HepG2 (cell line): ENCODE data around the gene JAK2.
"Not testable (repeated sequence)": the region's sequence is repeated elsewhere in the genome, so short reads cannot be mapped to it uniquely, and the experiment has no call there.

ENCODE experiments used
- POLR2A ChIP-seq, 2 experiments: IDR thresholded peaks; 2 replicates each; pipeline ENCODE4 v1.6.1; 2011; ENCODE audit warnings: low read depth in 2 of 2, low read length in 2 of 2, mild to moderate bottlenecking in 1 of 2, moderate library complexity in 1 of 2; ENCODE audit not compliant: insufficient read depth in 1 of 2
- ZNF33B ChIP-seq: sonication (generic); formaldehyde crosslinking; IDR thresholded peaks from 2 replicates; pipeline ENCODE4 v1.5.1; 2020; ENCODE audit warnings: mild to moderate bottlenecking, missing genetic modification reagents
- ZNF354B ChIP-seq: sonication (generic); formaldehyde crosslinking; IDR thresholded peaks from 2 replicates; pipeline ENCODE4 v1.8.0; 2022; ENCODE audit warnings: mild to moderate bottlenecking, missing genetic modification reagents
- ZNF747 ChIP-seq: sonication (generic); formaldehyde crosslinking; IDR thresholded peaks from 2 replicates; pipeline ENCODE4 v1.8.1; 2023; ENCODE audit warnings: missing genetic modification reagents, mild to moderate bottlenecking, borderline replicate concordance

- not testable (repeated sequence) for TF ChIP-seq ZNF33B (CRISPR knock-in tag); POLR2A (IDR thresholded peaks at IDR 0.05; ENCODE audit: insufficient read depth in 1 of 2, low read depth in 2 of 2, low read length in 2 of 2); ZNF354B (CRISPR knock-in tag); ZNF747 (CRISPR knock-in tag)
Observed at GRCh38 chr9:4942042-4942691, 42.9 kb upstream of the JAK2 start.
